Nephron (organoid): ENCODE results near the gene ZDBF2.

ENCODE experiments used
- H3K27ac Mint-ChIP-seq, 3 experiments: 2 replicates each; pipeline ENCODE4 v1.8.0; 2020; ENCODE audit warnings: mixed read lengths in 3 of 3, mild to moderate bottlenecking in 2 of 3, moderate library complexity in 1 of 3
- H3K27me3 Mint-ChIP-seq: 2 replicates; pipeline ENCODE4 v1.8.0; 2021; ENCODE audit warnings: low read depth, mild to moderate bottlenecking, moderate library complexity, mixed read lengths
- H3K36me3 Mint-ChIP-seq: 2 replicates; pipeline ENCODE4 v1.8.0; 2020; ENCODE audit warnings: low read depth, mixed read lengths
- H3K4me1 Mint-ChIP-seq: 2 replicates; pipeline ENCODE4 v1.8.0; 2020; ENCODE audit warnings: mixed read lengths
- H3K4me3 Mint-ChIP-seq, 3 experiments: 2 replicates each; pipeline ENCODE4 v1.8.0; 2020; ENCODE audit warnings: mild to moderate bottlenecking in 3 of 3, mixed read lengths in 3 of 3, moderate library complexity in 2 of 3
- H3K9me3 Mint-ChIP-seq: 2 replicates; pipeline ENCODE4 v1.8.0; 2020; ENCODE audit warnings: mixed read lengths
- TF ChIP-seq, protein P1 (sequence below), 3 experiments: fragments of 200-600 bp; sonication (generic); IDR thresholded peaks; one replicate each; pipeline ENCODE4 v1.5.0; 2021; ENCODE audit warnings: antibody characterized with exemption in 3 of 3; ENCODE audit not compliant: unreplicated experiment in 3 of 3

The ZDBF2 gene

DNA sequence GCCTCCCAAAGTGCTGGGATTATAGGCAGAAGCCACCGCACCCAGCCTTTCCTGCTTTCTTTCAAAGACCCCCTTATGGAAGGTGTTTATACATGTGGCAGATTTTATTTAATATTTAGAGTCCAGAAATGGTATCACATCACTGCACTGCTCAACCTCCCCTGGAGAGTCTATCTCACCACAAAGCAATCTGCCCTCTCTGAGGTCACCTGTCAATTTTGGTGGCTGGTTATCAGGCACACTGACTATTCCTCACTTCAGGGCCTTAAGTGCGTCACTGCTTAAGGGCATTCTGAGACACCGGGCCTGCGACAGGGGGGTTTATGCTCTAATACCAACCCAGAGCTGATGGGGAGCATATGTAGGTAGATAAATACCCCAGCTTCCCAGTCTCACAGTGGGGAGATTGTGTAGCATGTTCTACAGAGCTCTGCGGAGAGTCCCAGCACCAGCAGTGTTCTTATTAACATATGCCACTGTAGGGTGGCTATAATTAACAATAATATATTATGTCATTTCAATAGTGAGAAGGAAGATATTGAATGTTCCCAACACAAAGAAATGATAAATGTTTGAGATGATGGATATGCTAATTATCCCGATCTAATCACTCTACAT, 42.7 kb upstream of the ZDBF2 start:
- Mint-ChIP-seq H3K36me3 (no peaks in the 10 kb centered on the region), H3K9me3 (peaks cover 6% of the 10 kb centered on the region), H3K27ac (no peak overlapping the region), H3K27me3 (peaks cover 3% of the 10 kb centered on the region), H3K4me1 (peaks cover 5% of the 10 kb centered on the region), H3K4me3 (no peak overlapping the region)
- TF ChIP-seq, protein P1, sequence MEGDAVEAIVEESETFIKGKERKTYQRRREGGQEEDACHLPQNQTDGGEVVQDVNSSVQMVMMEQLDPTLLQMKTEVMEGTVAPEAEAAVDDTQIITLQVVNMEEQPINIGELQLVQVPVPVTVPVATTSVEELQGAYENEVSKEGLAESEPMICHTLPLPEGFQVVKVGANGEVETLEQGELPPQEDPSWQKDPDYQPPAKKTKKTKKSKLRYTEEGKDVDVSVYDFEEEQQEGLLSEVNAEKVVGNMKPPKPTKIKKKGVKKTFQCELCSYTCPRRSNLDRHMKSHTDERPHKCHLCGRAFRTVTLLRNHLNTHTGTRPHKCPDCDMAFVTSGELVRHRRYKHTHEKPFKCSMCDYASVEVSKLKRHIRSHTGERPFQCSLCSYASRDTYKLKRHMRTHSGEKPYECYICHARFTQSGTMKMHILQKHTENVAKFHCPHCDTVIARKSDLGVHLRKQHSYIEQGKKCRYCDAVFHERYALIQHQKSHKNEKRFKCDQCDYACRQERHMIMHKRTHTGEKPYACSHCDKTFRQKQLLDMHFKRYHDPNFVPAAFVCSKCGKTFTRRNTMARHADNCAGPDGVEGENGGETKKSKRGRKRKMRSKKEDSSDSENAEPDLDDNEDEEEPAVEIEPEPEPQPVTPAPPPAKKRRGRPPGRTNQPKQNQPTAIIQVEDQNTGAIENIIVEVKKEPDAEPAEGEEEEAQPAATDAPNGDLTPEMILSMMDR (IDR thresholded peaks at IDR 0.05; ENCODE audit: unreplicated experiment in 3 of 3), result no peak

DNA sequence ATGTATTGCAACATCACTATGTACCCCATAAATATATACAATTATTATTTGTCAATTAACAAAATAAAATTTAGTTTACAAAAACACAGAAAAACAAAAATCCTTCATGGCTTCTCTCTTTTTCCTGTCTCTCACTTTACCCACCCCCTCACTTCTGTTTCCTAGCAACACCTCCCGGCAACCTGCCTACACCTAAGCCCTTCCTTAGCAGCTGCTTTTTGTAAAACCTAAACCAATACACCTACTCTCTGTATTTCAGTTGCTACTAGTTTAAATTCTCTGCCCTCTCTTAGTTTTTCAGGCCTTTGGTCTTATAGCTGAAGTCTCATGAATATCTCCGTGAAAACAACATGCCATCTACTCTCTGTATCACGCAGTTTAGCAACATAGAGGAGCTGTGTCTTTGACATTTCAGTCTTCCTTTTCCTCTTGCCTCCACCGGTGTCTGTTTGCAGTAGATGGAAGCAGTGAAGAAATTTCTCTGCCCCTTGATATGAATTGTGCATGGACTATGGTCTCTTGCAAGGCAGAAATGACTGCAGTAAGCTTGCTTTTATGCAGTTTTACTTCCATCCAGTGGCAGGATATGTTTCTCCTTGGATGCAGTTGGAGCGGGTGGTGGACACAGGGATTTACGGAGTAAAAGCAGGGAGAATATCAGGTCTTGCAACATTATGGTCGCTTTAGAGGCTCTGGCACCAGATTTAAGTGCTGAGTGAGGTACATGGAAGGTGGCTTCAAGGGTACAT, 42.0 kb upstream of the ZDBF2 start:
- H3K27ac Mint-ChIP-seq, result peak overlapping the region in 2 of 3 experiments; percentile 1 to 10
- TF ChIP-seq, protein P1 (IDR thresholded peaks at IDR 0.05; ENCODE audit: unreplicated experiment in 3 of 3), result no peak
- H3K4me1 Mint-ChIP-seq, result peaks cover 5% of the 10 kb centered on the region
- H3K36me3 Mint-ChIP-seq, result no peaks in the 10 kb centered on the region
- no peak overlapping the region for H3K4me3 Mint-ChIP-seq
- peaks cover 3% of the 10 kb centered on the region for H3K27me3 Mint-ChIP-seq
- H3K9me3 Mint-ChIP-seq, result peaks cover 6% of the 10 kb centered on the region

GRCh38 chr2:206239157-206239556, 35.3 kb upstream of the ZDBF2 start:
- Mint-ChIP-seq H3K9me3 (peaks cover 8% of the 10 kb centered on the region), H3K27me3 (no peaks in the 10 kb centered on the region), H3K4me1 (no peaks in the 10 kb centered on the region), H3K36me3 (no peaks in the 10 kb centered on the region), H3K4me3 (no peak overlapping the region), H3K27ac (no peak overlapping the region)
- TF ChIP-seq, protein P1 (IDR thresholded peaks at IDR 0.05; ENCODE audit: unreplicated experiment in 3 of 3), result no peak

- H3K4me1 Mint-ChIP-seq, result no peaks in the 10 kb centered on the region
- no peak overlapping the region for H3K4me3 Mint-ChIP-seq
- TF ChIP-seq, protein P1 (IDR thresholded peaks at IDR 0.05; ENCODE audit: unreplicated experiment in 3 of 3), result no peak
- no peak overlapping the region for H3K27ac Mint-ChIP-seq
- peaks cover 8% of the 10 kb centered on the region for H3K9me3 Mint-ChIP-seq
- H3K36me3 Mint-ChIP-seq, result no peaks in the 10 kb centered on the region
- no peaks in the 10 kb centered on the region for H3K27me3 Mint-ChIP-seq
These were observed 34.1 kb upstream of the ZDBF2 start for GRCh38 chr2:206240327-206240726.

- H3K36me3 Mint-ChIP-seq, result no peaks in the 10 kb centered on the region
- H3K27me3 Mint-ChIP-seq, result no peaks in the 10 kb centered on the region
- no peak overlapping the region for H3K4me3 Mint-ChIP-seq
- TF ChIP-seq, protein P1 (IDR thresholded peaks at IDR 0.05; ENCODE audit: unreplicated experiment in 3 of 3), result no peak
- peak overlapping the region in 2 of 3 experiments; percentile 55 to 57 for H3K27ac Mint-ChIP-seq
- H3K9me3 Mint-ChIP-seq, result peaks cover 3% of the 10 kb centered on the region
- no peaks in the 10 kb centered on the region for H3K4me1 Mint-ChIP-seq
These were observed 32.7 kb upstream of the ZDBF2 start for GRCh38 chr2:206241736-206242135.
